HG03196 (cell line): ENCODE results near the gene IFNGR1.
"Not testable (repeated sequence)": the region's sequence is repeated elsewhere in the genome, so short reads cannot be mapped to it uniquely, and the experiment has no call there.

Experiments
- ATAC-seq: cut with Tn5 transposase; IDR thresholded peaks from one replicate; pipeline ENCODE4 v1.9.1; 2021; ENCODE audit not compliant: unreplicated experiment

The IFNGR1 gene

GRCh38 chr6:137236581-137237355, 17.6 kb upstream of the IFNGR1 start:
- ATAC-seq, result no peak

GRCh38 chr6:137235686-137236085, 16.5 kb upstream of the IFNGR1 start:
- no peak for ATAC-seq

GRCh38 chr6:137233911-137234863, 15.0 kb upstream of the IFNGR1 start:
- ATAC-seq, result peak; percentile 59

- no peak for ATAC-seq
Observed at GRCh38 chr6:137231895-137232294, 12.7 kb upstream of the IFNGR1 start.

- ATAC-seq, result no peak
Observed at GRCh38 chr6:137230956-137231555, 11.9 kb upstream of the IFNGR1 start.

- ATAC-seq, result no peak
Observed at GRCh38 chr6:137230547-137230946, 11.4 kb upstream of the IFNGR1 start.

GRCh38 chr6:137229075-137229759, 10.0 kb upstream of the IFNGR1 start:
- no peak for ATAC-seq

GRCh38 chr6:137227871-137228302, 8.7 kb upstream of the IFNGR1 start:
- ATAC-seq, result no peak

- no peak for ATAC-seq
Observed at GRCh38 chr6:137226697-137227096, 7.5 kb upstream of the IFNGR1 start.

- peak; percentile 57 for ATAC-seq
Observed at GRCh38 chr6:137224799-137225198, 5.6 kb upstream of the IFNGR1 start.

- ATAC-seq, result no peak
Observed at GRCh38 chr6:137223370-137224131, 4.4 kb upstream of the IFNGR1 start.

- ATAC-seq, result no peak
Observed at GRCh38 chr6:137222381-137222780, 3.2 kb upstream of the IFNGR1 start.

GRCh38 chr6:137219664-137220252, 573 bp upstream of the IFNGR1 start:
- no peak for ATAC-seq

- ATAC-seq, result peak; percentile 44
Observed at GRCh38 chr6:137218473-137218916, 690 bp downstream of the IFNGR1 start.

- ATAC-seq, result no peak
Observed at GRCh38 chr6:137217801-137218472, 1.2 kb downstream of the IFNGR1 start.

GRCh38 chr6:137216875-137217553, 2.2 kb downstream of the IFNGR1 start:
- no peak for ATAC-seq

- ATAC-seq, result no peak
Observed at GRCh38 chr6:137216106-137216505, 3.1 kb downstream of the IFNGR1 start.

GRCh38 chr6:137215630-137216029, 3.6 kb downstream of the IFNGR1 start:
- not testable (repeated sequence) for ATAC-seq

GRCh38 chr6:137214931-137215330, 4.3 kb downstream of the IFNGR1 start:
- ATAC-seq, result no peak
